22Rv1 (cell line): ENCODE data around the gene SLC47A1.

ENCODE experiments used
- CTCF ChIP-seq: fragments of 450-650 bp; IDR thresholded peaks from 2 replicates; pipeline ENCODE4 v1.5.1; 2017; ENCODE audit warnings: mild to moderate bottlenecking
- ZFX ChIP-seq: fragments of 450-650 bp; IDR thresholded peaks from 2 replicates; pipeline ENCODE4 v1.6.1; 2017; ENCODE audit warnings: antibody characterized with exemption, borderline replicate concordance

GRCh38 chr17:19497624-19498023 lies 36.0 kb upstream of the SLC47A1 start:
- no peak for TF ChIP-seq CTCF
- TF ChIP-seq ZFX, result no peak
